Muscle layer of duodenum (tissue), 2 donors: ENCODE measurements around the gene C12orf56.

Experiments
- H3K27ac ChIP-seq: one replicate; pipeline ENCODE4 v1.7.0; 2013; ENCODE audit warnings: mild to moderate bottlenecking, low read length
- H3K27me3 ChIP-seq: one replicate; pipeline ENCODE4 v1.7.0; 2013; ENCODE audit warnings: low read depth, mild to moderate bottlenecking, control low read depth, low read length
- H3K36me3 ChIP-seq, 2 donors: one replicate each; pipeline ENCODE4 v1.7.0; 2013; ENCODE audit warnings: low read length in 2 of 2, control low read depth in 1 of 2, mild to moderate bottlenecking in 1 of 2; ENCODE audit not compliant: insufficient read depth in 2 of 2, control insufficient read depth in 1 of 2
- H3K4me1 ChIP-seq, 2 donors: one replicate each; pipeline ENCODE4 v1.7.0; 2013; ENCODE audit warnings: low read length in 2 of 2, mild to moderate bottlenecking in 2 of 2, control low read depth in 1 of 2, moderate library complexity in 1 of 2; ENCODE audit not compliant: insufficient read depth in 2 of 2, control insufficient read depth in 1 of 2
- H3K4me3 ChIP-seq, 2 donors: one replicate each; pipeline ENCODE4 v1.7.0; 2013; ENCODE audit warnings: low read length in 2 of 2, low read depth in 1 of 2, mild to moderate bottlenecking in 1 of 2
- H3K9me3 ChIP-seq, 2 donors: one replicate each; pipeline ENCODE4 v1.7.0; 2013; ENCODE audit warnings: low read length in 2 of 2, control low read depth in 1 of 2, mild to moderate bottlenecking in 1 of 2; ENCODE audit not compliant: control insufficient read depth in 1 of 2
- donor health status: healthy.

Gene C12orf56

GRCh38 chr12:64390275-64390851 is at the start of gene C12orf56:
C12orf56 (minus strand) TSS chr12:64390758; CDS start chr12:64390565, 193 bp downstream.
- Histone ChIP-seq H3K4me1 (peaks cover 0 to 6% of the 10 kb centered on the region in 2 donors), H3K27ac (no peak within 1 kb of the TSS), H3K4me3 (peak within 1 kb of the TSS in 1 of 2 donors; percentile 56), H3K27me3 (peaks cover 8% of the 10 kb centered on the region), H3K36me3 (no peaks in the 10 kb centered on the region), H3K9me3 (no peaks in the 10 kb centered on the region)

GRCh38 chr12:64440100-64440499 is 49.5 kb upstream of the C12orf56 start:
- H3K4me3 ChIP-seq = no peak overlapping the region
- no peak overlapping the region for H3K27ac ChIP-seq
- peaks cover 34 to 61% of the 10 kb centered on the region in 2 donors for H3K36me3 ChIP-seq
- H3K4me1 ChIP-seq = no peaks in the 10 kb centered on the region
- H3K9me3 ChIP-seq = no peaks in the 10 kb centered on the region
- H3K27me3 ChIP-seq = no peaks in the 10 kb centered on the region

GRCh38 chr12:64433915-64434314 is 43.4 kb upstream of the C12orf56 start:
- no peaks in the 10 kb centered on the region for H3K9me3 ChIP-seq
- H3K27ac ChIP-seq = no peak overlapping the region
- H3K27me3 ChIP-seq = no peaks in the 10 kb centered on the region
- no peak overlapping the region for H3K4me3 ChIP-seq
- peaks cover 64 to 82% of the 10 kb centered on the region in 2 donors for H3K36me3 ChIP-seq
- no peaks in the 10 kb centered on the region for H3K4me1 ChIP-seq

GRCh38 chr12:64431791-64432190 is 41.2 kb upstream of the C12orf56 start:
- Histone ChIP-seq H3K4me3 (no peak overlapping the region), H3K27ac (no peak overlapping the region), H3K27me3 (no peaks in the 10 kb centered on the region), H3K36me3 (peaks cover 61 to 87% of the 10 kb centered on the region in 2 donors), H3K9me3 (no peaks in the 10 kb centered on the region), H3K4me1 (no peaks in the 10 kb centered on the region)

GRCh38 chr12:64430886-64431285 is 40.3 kb upstream of the C12orf56 start:
- no peaks in the 10 kb centered on the region for H3K9me3 ChIP-seq
- no peak overlapping the region for H3K27ac ChIP-seq
- H3K4me3 ChIP-seq = no peak overlapping the region
- no peaks in the 10 kb centered on the region for H3K4me1 ChIP-seq
- peaks cover 63 to 85% of the 10 kb centered on the region in 2 donors for H3K36me3 ChIP-seq
- H3K27me3 ChIP-seq = no peaks in the 10 kb centered on the region

GRCh38 chr12:64428956-64429355 is 38.4 kb upstream of the C12orf56 start:
- no peaks in the 10 kb centered on the region for H3K9me3 ChIP-seq
- H3K4me1 ChIP-seq = no peaks in the 10 kb centered on the region
- H3K27ac ChIP-seq = no peak overlapping the region
- peaks cover 62 to 84% of the 10 kb centered on the region in 2 donors for H3K36me3 ChIP-seq
- H3K27me3 ChIP-seq = no peaks in the 10 kb centered on the region
- H3K4me3 ChIP-seq = no peak overlapping the region

- H3K9me3 ChIP-seq = no peaks in the 10 kb centered on the region
- peaks cover 63 to 83% of the 10 kb centered on the region in 2 donors for H3K36me3 ChIP-seq
- H3K4me3 ChIP-seq = no peak overlapping the region
- no peak overlapping the region for H3K27ac ChIP-seq
- H3K27me3 ChIP-seq = no peaks in the 10 kb centered on the region
- no peaks in the 10 kb centered on the region for H3K4me1 ChIP-seq
Measured at GRCh38 chr12:64427988-64428387, 37.4 kb upstream of the C12orf56 start.

GRCh38 chr12:64419696-64420095 is 29.1 kb upstream of the C12orf56 start:
- Histone ChIP-seq H3K4me3 (no peak overlapping the region), H3K27me3 (no peaks in the 10 kb centered on the region), H3K4me1 (no peaks in the 10 kb centered on the region), H3K27ac (no peak overlapping the region), H3K9me3 (no peaks in the 10 kb centered on the region), H3K36me3 (peaks cover 70 to 81% of the 10 kb centered on the region in 2 donors)

- Histone ChIP-seq H3K27me3 (no peaks in the 10 kb centered on the region), H3K9me3 (no peaks in the 10 kb centered on the region), H3K36me3 (peaks cover 66 to 80% of the 10 kb centered on the region in 2 donors), H3K4me3 (no peak overlapping the region), H3K4me1 (no peaks in the 10 kb centered on the region), H3K27ac (no peak overlapping the region)
Measured at GRCh38 chr12:64418209-64418608, 27.7 kb upstream of the C12orf56 start.

GRCh38 chr12:64413884-64414283 is 23.3 kb upstream of the C12orf56 start:
- Histone ChIP-seq H3K27ac (no peak overlapping the region), H3K36me3 (peaks cover 47 to 69% of the 10 kb centered on the region in 2 donors), H3K4me3 (no peak overlapping the region), H3K27me3 (no peaks in the 10 kb centered on the region), H3K9me3 (no peaks in the 10 kb centered on the region), H3K4me1 (no peaks in the 10 kb centered on the region)

- H3K4me1 ChIP-seq = no peaks in the 10 kb centered on the region
- no peaks in the 10 kb centered on the region for H3K27me3 ChIP-seq
- H3K27ac ChIP-seq = no peak overlapping the region
- no peaks in the 10 kb centered on the region for H3K9me3 ChIP-seq
- no peak overlapping the region for H3K4me3 ChIP-seq
- H3K36me3 ChIP-seq = peaks cover 35 to 55% of the 10 kb centered on the region in 2 donors
Measured at GRCh38 chr12:64412459-64412858, 21.9 kb upstream of the C12orf56 start.

GRCh38 chr12:64411427-64411826 is 20.9 kb upstream of the C12orf56 start:
- Histone ChIP-seq H3K4me1 (no peaks in the 10 kb centered on the region), H3K4me3 (no peak overlapping the region), H3K27me3 (no peaks in the 10 kb centered on the region), H3K36me3 (peaks cover 31 to 45% of the 10 kb centered on the region in 2 donors), H3K27ac (no peak overlapping the region), H3K9me3 (no peaks in the 10 kb centered on the region)
